Measurements from ENCODE around the gene PDK2.

Gene PDK2

DNA sequence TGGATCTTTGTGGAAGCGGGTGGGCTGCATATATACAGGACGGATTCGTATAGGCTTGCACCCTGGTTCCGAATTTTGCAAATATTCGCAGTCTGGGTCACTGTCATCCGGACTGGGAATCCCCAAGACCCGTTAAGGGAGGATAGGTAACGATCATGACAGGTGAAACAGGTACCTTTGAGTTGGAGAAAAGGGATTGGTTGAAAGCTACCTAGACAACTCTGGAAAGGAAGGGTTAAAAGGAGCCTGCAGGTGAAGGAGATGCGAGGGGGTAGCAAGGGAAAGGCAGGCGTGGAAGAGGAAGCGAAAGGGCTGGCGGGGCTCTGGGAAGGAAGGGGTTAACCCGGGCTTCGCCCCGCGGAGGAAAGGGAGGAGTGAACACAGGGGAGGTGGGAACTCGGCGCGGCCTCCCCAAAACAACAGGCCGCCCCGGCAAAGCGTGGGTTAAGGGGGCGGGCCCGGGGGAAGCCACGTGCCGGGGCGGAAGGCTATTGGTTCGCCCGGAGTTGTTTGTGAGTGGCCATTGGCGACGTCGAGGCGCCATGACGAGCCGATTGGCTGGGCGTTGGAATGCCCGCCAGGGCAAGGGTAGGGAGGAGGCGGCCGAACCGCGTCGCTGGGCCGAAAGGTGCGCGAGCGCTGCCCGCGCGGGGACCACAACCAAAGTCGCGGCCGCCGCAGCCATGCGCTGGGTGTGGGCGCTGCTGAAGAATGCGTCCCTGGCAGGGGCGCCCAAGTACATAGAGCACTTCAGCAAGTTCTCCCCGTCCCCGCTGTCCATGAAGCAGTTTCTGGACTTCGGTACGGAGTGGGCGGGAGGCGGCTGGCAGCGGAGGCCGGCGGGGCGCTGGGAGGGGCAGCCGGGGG is at the start of gene PDK2:
PDK2 (plus strand) TSS at position 599 of the 867 bp plus-strand sequence; CDS start at position 684, 85 bp downstream.
- peak; percentile 96 for DNase-seq

DNA sequence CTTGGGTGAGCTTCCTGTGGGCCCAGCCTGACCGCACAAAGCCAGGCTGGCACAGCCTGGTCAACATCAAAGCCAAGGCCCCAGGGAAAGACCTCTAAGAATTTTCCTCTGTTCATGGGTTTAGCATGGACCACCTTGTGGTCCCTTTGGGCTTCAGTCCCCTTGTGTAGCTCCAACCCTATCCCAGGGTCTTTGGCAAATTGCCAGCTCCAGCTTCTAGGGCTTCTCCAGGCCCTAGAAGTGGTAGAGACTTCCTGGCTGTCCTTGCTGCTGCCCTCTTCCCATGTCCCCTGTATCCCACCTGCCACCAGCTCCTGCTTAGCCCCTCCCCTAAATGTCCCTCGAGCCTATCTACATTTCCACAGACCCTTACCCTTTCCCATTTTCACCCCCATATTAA is 49.0 kb upstream of the PDK2 start:
- DNase-seq = no peak

DNA sequence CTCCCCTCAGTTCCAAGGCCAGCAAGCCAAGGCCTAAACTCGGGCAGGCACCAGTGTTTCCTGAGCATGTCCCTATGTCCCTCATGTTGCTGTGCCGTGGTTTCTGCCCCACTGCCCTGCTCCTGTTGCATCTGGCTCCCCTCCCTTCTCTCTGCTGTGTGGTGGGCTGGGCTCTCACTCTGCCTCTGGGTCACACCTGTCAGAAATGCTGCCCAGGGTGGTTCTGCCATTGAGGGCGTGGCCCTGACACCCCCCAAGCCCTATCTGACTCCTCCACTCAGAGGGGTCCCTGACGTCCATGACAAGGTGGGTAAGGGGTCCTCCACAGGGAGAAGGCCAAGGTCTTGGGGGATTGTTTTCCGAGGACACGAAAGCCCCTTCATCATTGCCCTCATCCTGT is 48.5 kb upstream of the PDK2 start:
- no peak for DNase-seq

DNA sequence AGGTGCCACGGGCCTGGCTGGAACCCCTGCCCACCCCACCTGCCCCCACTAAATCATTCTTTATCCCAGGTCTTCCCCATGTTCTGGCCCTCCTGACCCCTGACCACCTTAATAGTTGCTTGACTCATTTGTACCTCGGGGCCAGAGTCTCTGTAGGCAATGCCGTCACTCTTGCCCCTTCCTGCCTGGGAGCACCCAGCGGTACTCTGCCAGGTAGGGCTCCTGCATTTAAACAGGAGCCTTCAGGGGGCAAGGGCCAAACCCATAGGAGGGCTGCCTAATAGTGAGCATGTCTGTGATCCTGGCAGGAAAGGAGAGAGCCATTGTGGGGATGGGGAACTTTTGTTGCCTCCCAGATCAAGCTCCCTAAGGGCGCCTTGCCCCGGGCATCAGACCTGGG is 48.1 kb upstream of the PDK2 start:
- DNase-seq = no peak

DNA sequence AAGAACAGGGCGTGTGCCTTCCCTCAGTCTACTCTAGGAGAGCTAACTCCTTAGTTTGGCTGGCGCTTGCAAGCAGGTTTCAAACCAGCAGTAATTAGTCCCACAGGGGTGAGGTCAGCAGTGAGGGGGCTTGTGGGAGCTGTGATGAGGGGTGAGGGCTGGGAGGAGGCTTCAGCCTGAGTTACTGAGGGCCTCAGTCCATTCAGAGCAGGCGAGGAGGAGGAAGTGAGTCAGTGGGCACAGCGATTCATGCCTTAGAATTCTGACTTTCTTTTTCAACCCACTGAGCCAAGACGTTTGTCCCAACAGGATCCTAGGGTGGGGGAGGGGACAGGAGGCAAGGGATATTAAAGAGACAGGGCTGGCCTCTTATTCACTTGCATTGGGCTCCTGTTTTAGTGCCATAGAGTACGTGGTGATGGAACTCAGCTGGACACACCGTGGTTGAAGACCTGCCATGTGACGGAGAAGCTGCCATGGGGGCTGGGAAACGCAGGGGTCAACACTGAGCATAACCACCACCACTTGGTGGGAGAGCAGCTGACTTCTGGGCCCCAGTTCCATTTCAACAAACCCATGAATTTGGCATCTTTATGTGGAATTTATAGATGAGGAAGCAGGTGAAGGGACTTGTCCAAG is 47.5 kb upstream of the PDK2 start:
- no peak for DNase-seq

DNA sequence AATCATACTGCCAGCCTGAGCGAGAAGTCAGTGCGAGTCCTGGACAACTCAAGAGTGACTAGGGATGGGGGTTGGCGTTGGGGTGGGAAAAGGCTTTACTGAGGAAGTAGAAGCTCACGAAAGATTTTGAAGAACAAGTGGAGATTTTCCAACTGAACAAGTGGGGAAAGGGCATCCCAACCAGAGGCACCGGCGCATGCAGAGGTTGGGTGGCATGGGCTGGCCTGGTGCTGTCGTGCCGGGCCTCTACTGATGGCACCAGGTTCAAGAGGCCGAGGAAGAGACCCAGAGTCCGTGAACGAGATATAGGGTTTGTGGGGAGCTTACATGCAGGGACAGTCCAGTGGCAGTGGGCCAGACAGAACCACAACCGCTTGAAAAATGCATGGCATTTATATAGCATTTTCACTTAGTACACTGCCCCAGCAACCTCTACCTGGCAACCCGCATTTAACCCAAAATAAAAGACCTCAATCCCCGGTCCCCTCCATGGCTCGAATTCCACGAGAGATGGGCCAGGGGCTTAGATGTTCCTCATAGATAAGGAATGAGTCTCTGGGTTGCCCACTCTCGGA is 46.9 kb upstream of the PDK2 start:
- DNase-seq = no peak

DNA sequence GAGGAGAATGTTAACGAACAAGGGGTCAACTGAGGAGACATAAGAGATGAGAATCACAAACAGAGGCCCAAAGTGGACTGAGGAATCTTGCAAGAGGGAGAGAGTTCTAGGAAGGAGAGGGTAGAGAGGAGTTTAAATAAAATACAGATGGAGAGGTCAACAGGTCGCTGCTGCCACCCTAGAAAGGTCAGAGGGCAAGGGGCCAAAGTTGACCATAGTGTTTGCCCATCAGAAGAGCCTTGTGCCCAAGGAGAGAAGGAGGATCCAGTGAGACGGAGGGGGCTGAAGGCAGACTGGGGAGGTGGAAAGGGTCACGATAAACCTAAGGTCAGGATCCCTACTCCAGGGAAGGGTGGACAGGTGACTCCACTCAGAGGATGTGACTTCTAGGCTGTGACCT is 46.2 kb upstream of the PDK2 start:
- DNase-seq = no peak

DNA sequence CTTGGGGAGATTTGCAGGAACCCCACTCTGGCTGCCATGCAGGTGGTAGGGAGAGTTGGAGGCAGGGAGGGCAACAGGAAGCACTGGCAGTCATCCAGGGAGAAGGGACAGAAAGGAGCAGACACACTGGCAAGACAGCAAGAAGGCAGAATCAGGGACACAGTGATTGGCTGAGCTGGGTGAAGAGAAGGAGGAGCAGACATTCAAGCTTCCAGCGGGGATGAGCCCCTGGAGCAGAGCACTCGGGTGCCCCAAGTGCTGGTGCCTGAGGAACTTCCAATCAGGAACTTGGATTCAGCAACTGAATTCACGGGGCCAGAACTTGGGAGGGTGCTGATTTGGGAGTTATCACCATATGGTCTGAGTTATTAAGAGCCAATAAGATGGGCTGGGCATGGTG is 45.5 kb upstream of the PDK2 start:
- no peak for DNase-seq

DNA sequence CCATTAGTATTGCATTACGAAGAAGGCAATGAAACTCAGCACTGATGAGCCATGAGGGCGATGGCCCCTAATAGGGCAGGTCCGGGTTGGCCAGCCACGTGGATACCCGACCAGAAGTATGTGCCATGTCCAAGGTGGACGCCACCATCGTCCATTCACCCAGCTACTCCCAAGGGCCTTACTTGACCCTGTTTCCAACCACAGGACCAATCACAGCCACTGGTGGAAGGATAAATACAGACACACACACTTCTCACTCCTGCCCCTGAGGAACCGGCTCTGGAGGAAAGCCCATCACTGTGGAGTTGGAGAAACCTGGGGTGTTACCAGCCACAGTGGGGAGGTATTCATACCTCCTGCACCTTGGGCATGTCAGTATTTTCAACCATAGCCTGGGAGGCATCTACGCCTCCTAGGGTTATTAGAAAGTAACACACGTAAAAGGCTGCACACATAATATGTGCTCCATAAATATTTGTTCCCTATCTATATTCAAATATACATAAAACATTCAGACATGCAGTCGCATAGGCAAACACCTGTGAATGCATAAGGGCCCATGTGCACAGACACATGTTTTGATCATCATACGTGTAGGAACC is 44.6 kb upstream of the PDK2 start:
- no peak for DNase-seq

DNA sequence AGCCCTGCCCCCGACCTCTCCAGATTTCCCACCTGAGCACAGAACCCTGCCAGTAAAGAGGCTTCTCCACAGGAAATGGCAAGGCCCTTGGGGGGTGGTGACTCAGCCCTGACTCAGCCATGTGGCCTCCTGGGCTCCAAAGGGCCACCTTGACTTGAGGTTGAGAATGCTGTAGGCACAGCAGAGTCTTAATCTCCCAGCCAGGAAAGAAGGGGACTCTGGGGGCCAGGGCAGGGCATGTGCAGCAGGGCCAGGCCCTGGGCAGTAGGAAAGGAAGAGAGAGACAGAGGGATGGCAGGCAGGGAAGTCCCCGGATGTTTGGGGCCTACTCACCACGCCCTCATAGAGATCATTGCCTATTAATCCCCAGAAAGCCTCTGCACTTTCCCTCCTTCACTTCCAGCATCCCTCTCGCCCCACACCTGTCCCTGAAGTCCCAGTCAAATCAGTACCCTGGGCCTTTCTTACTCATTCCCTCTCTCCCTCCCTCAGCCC is 44.0 kb upstream of the PDK2 start:
- no peak for DNase-seq

DNA sequence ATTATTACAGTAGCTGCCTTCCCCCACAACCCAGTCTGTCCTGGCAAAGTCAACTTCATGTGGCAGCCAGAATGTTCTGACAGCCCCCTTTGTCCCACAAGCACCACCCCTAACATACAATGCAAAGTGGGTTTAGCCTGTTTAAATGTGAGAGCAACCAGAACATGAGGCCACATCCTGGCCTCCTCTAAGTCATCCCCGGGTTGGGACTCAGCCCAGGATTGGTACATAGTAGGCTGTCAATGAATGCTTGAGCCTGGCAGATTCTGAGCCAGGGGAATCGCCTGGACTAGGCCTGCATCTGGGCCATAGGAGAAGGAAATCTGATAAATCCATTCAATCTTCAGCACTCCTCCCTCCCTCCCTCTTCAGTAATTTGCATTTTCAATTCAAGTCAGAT is 43.5 kb upstream of the PDK2 start:
- DNase-seq = no peak

DNA sequence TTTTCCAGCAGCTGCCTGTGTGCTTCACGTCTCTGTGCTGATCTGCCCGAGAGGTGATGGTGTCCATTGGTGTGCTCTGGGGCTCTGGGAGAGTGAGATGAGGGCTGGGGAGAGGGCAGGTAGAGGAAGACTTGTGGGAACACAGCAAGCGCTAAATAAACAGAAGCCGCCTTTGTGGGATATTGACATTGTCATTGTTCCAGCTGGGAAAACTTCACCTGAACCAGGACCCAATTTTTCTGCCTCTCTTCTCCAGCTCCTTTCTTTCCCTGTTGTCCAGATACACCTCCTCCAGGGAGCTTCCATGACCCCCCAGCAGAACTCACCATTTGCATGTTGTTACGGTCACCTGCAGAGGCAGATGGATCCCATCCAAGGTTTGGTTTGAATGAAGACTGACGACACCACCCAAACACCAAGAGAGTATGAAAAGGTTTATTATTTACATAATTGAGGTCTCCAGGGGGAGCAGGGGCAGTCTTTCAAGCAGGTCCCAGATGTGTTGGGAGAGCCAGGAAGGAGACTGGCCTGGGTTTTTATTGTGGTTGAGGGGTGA is 42.8 kb upstream of the PDK2 start:
- DNase-seq = peak; percentile 52

DNA sequence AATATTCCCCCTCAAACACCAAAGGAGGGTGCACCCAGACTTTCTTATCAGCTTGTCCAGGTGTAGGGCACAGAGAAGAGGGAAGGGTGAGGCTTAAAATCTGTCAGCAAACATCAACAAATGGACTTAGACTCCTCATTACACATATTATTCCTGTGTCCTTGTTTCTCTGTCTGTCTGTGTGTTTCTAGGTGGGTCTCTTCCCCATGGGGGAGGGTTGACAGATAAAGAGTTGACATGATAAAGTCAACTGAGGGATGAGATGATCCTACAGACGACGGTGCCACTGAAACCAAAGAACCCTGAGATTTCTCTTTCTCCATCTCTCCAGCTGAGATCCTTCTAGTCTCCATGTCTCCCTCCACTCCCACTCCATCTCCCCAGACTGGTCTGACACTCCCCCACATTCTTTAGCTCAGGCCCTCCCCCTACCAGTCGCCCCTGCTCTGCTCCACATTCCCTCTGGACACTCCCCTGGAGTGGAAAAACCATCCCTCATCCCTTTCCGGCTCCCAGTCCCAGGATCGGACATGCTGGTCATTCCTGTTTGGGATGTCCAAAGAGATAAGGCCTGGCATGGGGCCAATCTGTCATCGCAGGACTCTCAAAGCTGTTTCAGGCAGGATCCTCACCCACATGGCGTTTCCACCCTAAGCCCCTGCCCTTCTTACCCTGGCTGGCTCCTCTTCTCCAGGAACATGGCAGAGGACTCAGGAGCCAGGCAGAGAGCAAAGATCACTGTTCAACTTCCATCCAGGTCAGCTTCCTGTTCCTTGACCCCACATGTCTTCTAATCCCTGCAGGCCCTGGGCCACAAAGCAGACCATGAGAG is 42.1 kb upstream of the PDK2 start:
- DNase-seq = no peak

DNA sequence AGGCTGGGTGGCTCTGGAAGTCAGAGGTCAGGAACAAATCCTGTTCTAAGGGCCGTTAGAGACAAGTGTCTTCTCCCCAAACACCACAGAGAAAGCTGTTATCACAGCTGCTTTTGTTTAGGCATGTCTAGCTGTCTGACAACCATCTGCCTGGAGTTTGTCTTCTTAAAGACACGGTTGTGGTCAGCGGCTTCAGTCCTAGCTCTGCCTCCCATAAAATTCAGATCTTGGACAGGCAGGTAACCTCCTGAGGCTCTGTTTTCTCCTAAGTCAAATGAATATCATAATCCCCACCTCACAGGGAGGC is 41.5 kb upstream of the PDK2 start:
- no peak for DNase-seq

DNA sequence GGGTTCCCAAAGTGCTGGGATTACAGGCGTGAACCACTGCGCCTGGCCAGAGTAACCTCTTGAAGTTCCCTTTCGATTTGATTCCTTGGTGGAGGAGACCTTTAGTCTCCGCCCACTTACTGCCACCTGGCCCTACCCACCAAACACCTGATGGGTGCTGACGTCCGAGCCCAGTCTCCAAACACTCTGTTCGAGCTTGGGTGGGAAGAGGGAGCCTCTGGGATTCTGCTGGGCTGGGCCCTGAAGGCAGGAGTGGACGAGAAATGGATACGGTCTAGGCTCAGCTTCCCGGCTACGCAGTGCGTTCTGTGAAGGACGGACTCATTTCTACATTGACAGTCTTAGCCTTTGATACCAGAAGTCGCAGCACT is 40.1 kb upstream of the PDK2 start:
- DNase-seq = peak; percentile 92

DNA sequence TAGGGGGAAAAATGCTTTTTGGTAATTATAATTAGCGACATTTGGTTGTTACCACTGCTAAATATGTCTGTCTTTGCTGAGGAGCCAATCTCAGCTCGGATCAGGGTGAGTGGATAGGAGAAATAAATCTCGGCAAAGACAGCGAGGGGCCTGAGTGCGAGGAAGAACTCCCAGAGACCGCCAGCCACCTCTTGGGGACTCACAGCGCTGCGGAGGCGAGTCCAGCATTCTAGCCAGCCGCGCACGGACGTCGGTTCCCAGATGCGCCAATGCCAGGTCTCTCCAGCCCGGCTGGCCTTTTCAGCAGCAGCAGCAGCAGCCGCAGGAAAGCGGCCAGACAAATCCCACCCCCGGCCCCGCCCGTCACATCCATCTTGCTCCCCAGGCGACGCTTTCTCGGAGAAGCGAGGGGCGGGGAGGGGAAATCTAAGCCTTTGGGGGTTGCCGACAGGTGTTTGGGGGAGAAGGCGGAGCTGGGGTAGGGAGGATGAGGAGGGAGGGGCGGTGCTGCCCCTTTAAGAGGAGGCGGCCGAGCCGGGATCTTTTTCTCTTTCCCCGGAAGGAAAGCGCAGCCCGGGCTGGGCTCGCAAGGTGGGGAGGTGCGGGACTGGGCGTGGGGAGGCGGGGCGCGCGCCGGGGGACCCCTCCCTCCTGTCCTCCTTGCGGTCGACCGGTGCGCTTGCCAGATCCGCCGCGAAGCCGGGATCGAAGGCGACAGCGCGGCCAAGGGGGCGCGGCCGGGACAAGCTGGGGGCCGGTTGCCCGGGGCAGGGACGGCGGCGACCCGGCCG is 39.5 kb upstream of the PDK2 start, which contains the start of gene ITGA3:
ITGA3 (plus strand) TSS at position 685 of the 791 bp plus-strand sequence. CDS start 330 bp downstream, outside the sequence.
- DNase-seq = peak; percentile 94

DNA sequence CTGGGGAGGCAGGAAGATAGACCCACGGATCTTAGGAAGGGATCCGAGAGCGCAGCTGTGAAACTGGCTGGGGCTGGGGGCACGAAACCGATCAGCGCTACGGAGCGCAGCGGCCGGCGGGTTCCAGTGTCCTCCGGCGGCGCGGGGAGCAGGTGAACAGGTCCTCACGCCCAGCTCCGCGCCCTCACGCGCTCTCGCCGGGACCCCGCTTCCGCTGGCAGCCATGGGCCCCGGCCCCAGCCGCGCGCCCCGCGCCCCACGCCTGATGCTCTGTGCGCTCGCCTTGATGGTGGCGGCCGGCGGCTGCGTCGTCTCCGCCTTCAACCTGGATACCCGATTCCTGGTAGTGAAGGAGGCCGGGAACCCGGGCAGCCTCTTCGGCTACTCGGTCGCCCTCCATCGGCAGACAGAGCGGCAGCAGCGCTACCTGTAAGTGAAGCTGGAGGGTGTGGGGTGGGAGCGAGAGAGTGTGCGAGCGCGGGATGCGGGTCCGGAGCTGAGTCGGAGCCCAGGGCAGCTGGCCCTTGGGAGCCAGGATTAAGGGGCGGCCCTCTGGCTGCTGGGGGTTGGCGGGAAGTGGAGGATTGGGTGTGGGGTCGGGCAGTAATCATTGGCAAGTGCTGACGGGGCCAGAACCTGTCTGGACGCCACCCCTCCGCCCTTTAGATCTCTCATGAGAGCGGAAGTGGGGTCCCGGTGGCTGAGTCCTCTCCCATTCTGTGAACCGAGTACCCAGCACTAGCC is 38.8 kb upstream of the PDK2 start:
- DNase-seq = peak; percentile 84

DNA sequence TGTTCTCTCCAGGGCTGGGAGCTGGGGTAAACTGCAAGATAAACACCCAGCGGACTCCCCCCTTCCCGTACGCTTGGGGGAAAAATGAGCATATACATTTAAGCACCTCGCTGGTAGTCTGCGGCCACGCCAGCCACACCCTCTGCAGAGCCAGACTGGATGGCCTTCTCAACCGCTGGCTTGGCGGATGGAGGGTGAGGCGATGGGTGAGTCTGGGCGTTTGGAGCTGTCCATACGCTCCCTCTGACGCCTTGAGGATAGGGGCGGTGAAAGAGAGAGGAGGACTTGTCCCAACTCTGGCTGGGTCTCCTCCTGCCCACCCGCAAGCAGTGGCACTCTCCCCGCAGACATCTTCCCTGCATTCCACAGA is 38.2 kb upstream of the PDK2 start:
- no peak for DNase-seq

DNA sequence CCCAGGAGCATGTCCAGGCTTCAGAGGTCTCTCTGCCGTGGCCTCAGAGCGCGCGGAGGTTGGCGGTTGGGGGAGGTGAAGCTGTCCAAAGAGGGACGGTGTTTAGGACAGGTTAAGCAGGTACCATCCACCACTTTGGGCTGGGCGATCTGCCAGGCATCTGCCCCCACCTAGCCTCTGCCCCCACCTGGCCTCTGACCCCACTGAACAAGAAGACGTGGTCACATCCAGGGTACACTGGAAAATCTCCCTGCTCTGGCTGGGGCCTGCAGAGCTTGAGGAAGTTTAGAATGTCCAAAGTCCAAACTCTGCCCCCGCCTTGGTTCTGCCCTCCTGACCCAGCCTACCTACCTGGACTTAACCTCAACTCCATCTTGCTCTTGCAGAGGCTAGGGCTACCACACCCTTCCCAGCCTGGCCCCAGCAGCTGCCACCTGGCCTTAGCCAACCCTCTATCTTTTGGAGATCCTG is 37.6 kb upstream of the PDK2 start:
- DNase-seq = no peak

DNA sequence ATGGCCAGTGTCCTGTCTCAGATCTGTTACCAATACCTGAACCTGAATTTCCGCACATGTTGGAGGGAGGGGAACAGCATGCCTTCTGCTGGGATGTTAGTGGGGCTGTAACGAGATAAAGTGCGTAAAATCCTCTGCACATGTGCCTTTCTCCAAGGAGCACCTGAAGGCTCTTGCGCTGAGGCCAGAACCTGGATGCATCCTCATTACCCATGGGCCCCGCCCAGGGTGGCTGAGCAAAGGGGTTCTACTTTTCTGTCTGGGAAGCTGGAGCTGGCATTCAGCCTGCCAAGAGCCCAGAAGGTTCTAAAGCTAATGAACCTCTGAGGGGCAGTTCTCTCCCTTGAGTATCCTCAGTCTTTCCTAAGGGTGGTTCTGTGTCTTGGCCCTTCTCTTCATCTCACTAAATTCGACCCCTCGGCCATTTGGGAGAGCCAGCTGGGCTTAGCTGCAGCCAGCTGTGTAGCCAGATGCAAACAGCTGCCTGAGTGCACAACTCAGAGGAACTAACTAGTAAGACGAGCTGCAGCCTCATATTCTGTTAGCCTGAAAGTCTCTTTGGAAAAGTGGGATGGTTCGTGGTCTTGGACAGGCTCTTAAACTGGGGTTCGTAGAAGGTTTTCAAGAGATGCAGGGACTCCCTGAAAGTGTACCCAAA is 36.7 kb upstream of the PDK2 start:
- DNase-seq = no peak

Measured in NCI-H510A (cell line).